Measurements from ENCODE around the gene POLD4. TPM values are rescaled to one million over a fixed set of nuclear protein-coding genes. Genes with fewer than 3 reads are reported as not detected.

Gene POLD4
- total RNA-seq, 1 donor, result 43.2 TPM

GRCh38 chr11:67345247-67345919 lies 8.0 kb downstream of the POLD4 start:
- no peak overlapping the region for H3K4me3 ChIP-seq (ENCODE audit: low read depth, low read length)
- no peak for TF ChIP-seq CTCF (IDR thresholded peaks at IDR 0.05; ENCODE audit: insufficient read depth, low read depth, low read length)
- no peak for DNase-seq (ENCODE audit: low read depth)

GRCh38 chr11:67344264-67344663 lies 9.1 kb downstream of the POLD4 start:
- no peak for DNase-seq (ENCODE audit: low read depth)
- no peak for TF ChIP-seq CTCF (IDR thresholded peaks at IDR 0.05; ENCODE audit: insufficient read depth, low read depth, low read length)
- H3K4me3 ChIP-seq (ENCODE audit: low read depth, low read length), result no peak overlapping the region

- DNase-seq (ENCODE audit: low read depth), result no peak
- TF ChIP-seq CTCF (IDR thresholded peaks at IDR 0.05; ENCODE audit: insufficient read depth, low read depth, low read length), result no peak
- H3K4me3 ChIP-seq (ENCODE audit: low read depth, low read length), result no peak overlapping the region
Measured at GRCh38 chr11:67337257-67337656, 16.1 kb downstream of the POLD4 start.

GRCh38 chr11:67332081-67332691 lies 21.2 kb downstream of the POLD4 start:
- no peak for DNase-seq (ENCODE audit: low read depth)
- no peak overlapping the region for H3K4me3 ChIP-seq (ENCODE audit: low read depth, low read length)
- TF ChIP-seq CTCF (IDR thresholded peaks at IDR 0.05; ENCODE audit: insufficient read depth, low read depth, low read length), result no peak

- DNase-seq (ENCODE audit: low read depth), result no peak
- no peak for TF ChIP-seq CTCF (IDR thresholded peaks at IDR 0.05; ENCODE audit: insufficient read depth, low read depth, low read length)
- H3K4me3 ChIP-seq (ENCODE audit: low read depth, low read length), result no peak overlapping the region
Measured at GRCh38 chr11:67323526-67323925, 29.8 kb downstream of the POLD4 start.

- no peak for TF ChIP-seq CTCF (IDR thresholded peaks at IDR 0.05; ENCODE audit: insufficient read depth, low read depth, low read length)
- H3K4me3 ChIP-seq (ENCODE audit: low read depth, low read length), result no peak overlapping the region
- no peak for DNase-seq (ENCODE audit: low read depth)
Measured at GRCh38 chr11:67322049-67322448, 31.3 kb downstream of the POLD4 start.
